Upper lobe of left lung (tissue), 6 donors: ENCODE results near the gene PPP1R9B. TPM values are rescaled to one million over a fixed set of nuclear protein-coding genes. Genes with fewer than 3 reads are reported as not detected.

ENCODE experiments used
- ATAC-seq, 2 donors: fragments of 200-7000 bp; cut with Tn5 transposase; one replicate each; pipeline ENCODE4 v1.9.1; 2022; ENCODE audit warnings: mild to moderate bottlenecking in 2 of 2, moderate library complexity in 2 of 2; ENCODE audit not compliant: low FRiP score in 2 of 2
- DNase-seq, 2 donors: peaks; one replicate each; pipeline ENCODE4 v3.0.0-alpha.2; 2019 to 2020
- H3K27ac ChIP-seq, 4 donors: fragments of 200-600 bp; sonication (generic); one replicate each; pipeline ENCODE4 v1.5.1; 2016 to 2019
- H3K27me3 ChIP-seq, 4 donors: fragments of 200-600 bp; sonication (generic); one replicate each; pipeline ENCODE4 v1.5.1; 2017 to 2019
- H3K36me3 ChIP-seq, 4 donors: fragments of 200-600 bp; sonication (generic); one replicate each; pipeline ENCODE4 v1.5.1; 2016 to 2019
- H3K4me1 ChIP-seq, 4 donors: fragments of 200-600 bp; sonication (generic); one replicate each; pipeline ENCODE4 v1.5.1; 2018 to 2019
- H3K4me3 ChIP-seq, 4 donors: fragments of 200-600 bp; sonication (generic); one replicate each; pipeline ENCODE4 v1.5.1; 2017 to 2019; ENCODE audit warnings: mild to moderate bottlenecking in 2 of 4, moderate library complexity in 1 of 4
- H3K9me3 ChIP-seq, 4 donors: fragments of 200-600 bp; sonication (generic); one replicate each; pipeline ENCODE4 v1.5.1; 2018 to 2019
- CTCF ChIP-seq, 6 experiments: fragments of 450-650 bp in 4 of 6; fragments of 200-600 bp in 2 of 6; sonication (generic) in 2 of 6; IDR thresholded peaks; one replicate each; pipeline ENCODE4 v1.5.1; 2016 to 2019; ENCODE audit warnings: antibody characterized with exemption in 6 of 6
- EP300 ChIP-seq, 4 donors: sonication (generic); formaldehyde crosslinking; IDR thresholded peaks; one replicate each; pipeline ENCODE4 v1.5.1; 2017; ENCODE audit warnings: antibody characterized with exemption in 4 of 4, control low read depth in 2 of 4
- POLR2A ChIP-seq, 4 donors: fragments of 450-650 bp; IDR thresholded peaks; one replicate each; pipeline ENCODE4 v1.5.1; 2016 to 2017; ENCODE audit warnings: antibody characterized with exemption in 4 of 4, mild to moderate bottlenecking in 2 of 4
- POLR2AphosphoS5 ChIP-seq, 2 donors: sonication (generic); formaldehyde crosslinking; IDR thresholded peaks; one replicate each; pipeline ENCODE4 v1.5.1; 2017; ENCODE audit warnings: antibody characterized with exemption in 2 of 2
- WGBS, 2 donors: methylation state at CpG; one replicate each; pipeline ENCODE4 v1.1.5; 2017 to 2018; 5-methylcytosine and 5-hydroxymethylcytosine counted together
- total RNA-seq, 6 donors: library from RNA; depleted of rRNA in 4 of 6; stranded (reverse); fragments of >200 nt in 4 of 6; gene quantifications; one replicate each; pipeline versions ENCODE4 v1.1.0 to v1.2.1, GENCODE V29; 2016 to 2021
- donor health status: DM: no; HTN: no; CAD: no; lungs with moderate emphysema.
- donor health status: DM: no; HTN: yes; CAD: no; lungs with severe emphysema.

The PPP1R9B gene
- total RNA-seq, 6 donors from 2014 or later = 37.5 to 121 (median 74.7) TPM

- Histone ChIP-seq H3K27ac (peak overlapping the region in 3 of 4 donors; percentile 56 to 81 (median 73)), H3K36me3 (peaks cover 2 to 18% (median 15%) of the 10 kb centered on the region in 4 donors), H3K9me3 (no peaks in the 10 kb centered on the region), H3K4me3 (peak overlapping the region in 3 of 4 donors; percentile 47 to 59 (median 51)), H3K4me1 (peaks cover 26 to 55% (median 46%) of the 10 kb centered on the region in 4 donors), H3K27me3 (peaks cover 0 to 17% (median 11%) of the 10 kb centered on the region in 4 donors)
- ATAC-seq (no peak), DNase-seq (no peak)
- WGBS, 2 donors = 44 to 46% methylated on average over 11 to 18 of the region's 19 CpGs
- TF ChIP-seq EP300 (IDR thresholded peaks at IDR 0.05) = no peak
- no peak for TF ChIP-seq POLR2AphosphoS5 (IDR thresholded peaks at IDR 0.05)
- no peak for TF ChIP-seq CTCF (IDR thresholded peaks at IDR 0.05)
- no peak for TF ChIP-seq POLR2A (IDR thresholded peaks at IDR 0.05)
These were observed 19.7 kb downstream of the PPP1R9B start for GRCh38 chr17:50130559-50131305.

GRCh38 chr17:50129728-50130558 lies 20.5 kb downstream of the PPP1R9B start, which contains the start of gene SAMD14:
Gene SAMD14 (minus strand): TSS chr17:50130160. CDS start chr17:50124959, 5,201 bp downstream.
- Histone ChIP-seq H3K9me3 (no peaks in the 10 kb centered on the region), H3K36me3 (peaks cover 0 to 10% (median 7%) of the 10 kb centered on the region in 4 donors), H3K4me1 (peaks cover 26 to 55% (median 46%) of the 10 kb centered on the region in 4 donors), H3K27ac (peak within 1 kb of the TSS; percentile 1 to 81 (median 64)), H3K4me3 (peak within 1 kb of the TSS; percentile 16 to 59 (median 49)), H3K27me3 (peaks cover 0 to 17% (median 11%) of the 10 kb centered on the region in 4 donors)
- WGBS, 2 donors = 0 to 4% methylated on average over 4 to 27 of the region's 84 CpGs
- no peak for TF ChIP-seq EP300 (IDR thresholded peaks at IDR 0.05)
- TF ChIP-seq CTCF (IDR thresholded peaks at IDR 0.05) = no peak
- no peak for TF ChIP-seq POLR2AphosphoS5 (IDR thresholded peaks at IDR 0.05)
- TF ChIP-seq POLR2A (IDR thresholded peaks at IDR 0.05) = no peak
- ATAC-seq (peak in 1 of 2 donors; percentile 67), DNase-seq (peak in 1 of 2 donors; percentile 89)

GRCh38 chr17:50129353-50129727 lies 21.1 kb downstream of the PPP1R9B start:
- Histone ChIP-seq H3K4me1 (peaks cover 26 to 55% (median 48%) of the 10 kb centered on the region in 4 donors), H3K27me3 (peaks cover 0 to 17% (median 11%) of the 10 kb centered on the region in 4 donors), H3K4me3 (peak overlapping the region; percentile 0 to 59 (median 49)), H3K36me3 (peaks cover 0 to 4% (median 2%) of the 10 kb centered on the region in 4 donors), H3K9me3 (no peaks in the 10 kb centered on the region), H3K27ac (peak overlapping the region in 3 of 4 donors; percentile 56 to 81 (median 73))
- ATAC-seq (peak in 1 of 2 donors; percentile 3), DNase-seq (peak in 1 of 2 donors; percentile 83)
- TF ChIP-seq EP300 (IDR thresholded peaks at IDR 0.05) (no peak), POLR2AphosphoS5 (IDR thresholded peaks at IDR 0.05) (no peak), POLR2A (IDR thresholded peaks at IDR 0.05) (no peak), CTCF (IDR thresholded peaks at IDR 0.05) (no peak)
- 0% methylated on average over 2 to 18 of the region's 31 CpGs for WGBS, 2 donors

GRCh38 chr17:50128441-50129352 lies 21.8 kb downstream of the PPP1R9B start:
- H3K27ac ChIP-seq = peak overlapping the region; percentile 1 to 81 (median 64)
- peaks cover 0 to 17% (median 11%) of the 10 kb centered on the region in 4 donors for H3K27me3 ChIP-seq
- ATAC-seq (peak in 1 of 2 donors; percentile 16), DNase-seq (no peak)
- peaks cover 32 to 58% (median 49%) of the 10 kb centered on the region in 4 donors for H3K4me1 ChIP-seq
- H3K36me3 ChIP-seq = no peaks in the 10 kb centered on the region
- H3K4me3 ChIP-seq = peak overlapping the region; percentile 0 to 59 (median 49)
- H3K9me3 ChIP-seq = no peaks in the 10 kb centered on the region
- TF ChIP-seq POLR2AphosphoS5 (IDR thresholded peaks at IDR 0.05) = no peak
- TF ChIP-seq POLR2A (IDR thresholded peaks at IDR 0.05) = no peak
- TF ChIP-seq EP300 (IDR thresholded peaks at IDR 0.05) = no peak
- TF ChIP-seq CTCF (IDR thresholded peaks at IDR 0.05) = no peak
- WGBS, 2 donors = 9 to 11% methylated on average over 32 of the region's 32 CpGs
